Brain microvascular endothelial cell (primary cell): Measurements from ENCODE around the gene SDK2.

Experiments
- DNase-seq: peaks from one replicate; pipeline ENCODE4 v3.0.0-alpha.2; 2020
- H3K27ac ChIP-seq: fragments of 250-450 bp; sonication (Bioruptor Pico); 2 replicates; pipeline ENCODE4 v1.5.1; 2020; ENCODE audit warnings: mild to moderate bottlenecking, moderate library complexity
- H3K27me3 ChIP-seq: fragments of 250-450 bp; sonication (Bioruptor Pico); replicated peaks from 2 replicates; pipeline ENCODE4 v1.5.1; 2020; ENCODE audit warnings: mild to moderate bottlenecking
- H3K36me3 ChIP-seq: fragments of 250-450 bp; sonication (Bioruptor Pico); replicated peaks from 2 replicates; pipeline ENCODE4 v1.5.1; 2020; ENCODE audit warnings: mild to moderate bottlenecking
- H3K4me3 ChIP-seq: 2 replicates; pipeline ENCODE4 v1.5.1; 2011; ENCODE audit warnings: low read depth, mild to moderate bottlenecking, control low read depth, low read length, moderate library complexity
- CTCF ChIP-seq: IDR thresholded peaks from 2 replicates; pipeline ENCODE4 v1.5.1; 2011; ENCODE audit warnings: low read depth, mild to moderate bottlenecking, moderate library complexity, low read length, control low read depth, inconsistent platforms; ENCODE audit errors: missing control alignments
- in situ Hi-C: cut with HindIII; loops from 2 replicates; pipeline ENCODE4 v1.10.0; 2017; ENCODE audit warnings: low sequenced_read_pairs, low pct_ligation_motif_present

Gene SDK2

GRCh38 chr17:73286863-73287296, 357.4 kb downstream of the SDK2 start:
- Histone ChIP-seq H3K27me3 (no peaks in the 10 kb centered on the region), H3K4me3 (no peak overlapping the region), H3K27ac (no peak overlapping the region), H3K36me3 (peaks cover 14% of the 10 kb centered on the region)
- in situ Hi-C loops, result no loop called here
- DNase-seq, result no peak
- TF ChIP-seq CTCF, result no peak

- H3K36me3 ChIP-seq, result peaks cover 14% of the 10 kb centered on the region
Observed at GRCh38 chr17:73285916-73286862, 358.1 kb downstream of the SDK2 start.

GRCh38 chr17:73285603-73285908, 358.7 kb downstream of the SDK2 start:
- DNase-seq, result no peak
- H3K27ac ChIP-seq, result no peak overlapping the region
- no peak for TF ChIP-seq CTCF
- H3K4me3 ChIP-seq, result no peak overlapping the region
- in situ Hi-C loops, result no loop called here
- H3K27me3 ChIP-seq, result no peaks in the 10 kb centered on the region
- H3K36me3 ChIP-seq, result peaks cover 14% of the 10 kb centered on the region

More at GRCh38 chr17:73285916-73286862, 358.1 kb downstream of the SDK2 start:
- no peak overlapping the region for H3K4me3 ChIP-seq
- in situ Hi-C loops, result no loop called here
- no peak for TF ChIP-seq CTCF
- no peaks in the 10 kb centered on the region for H3K27me3 ChIP-seq
- DNase-seq, result no peak
- no peak overlapping the region for H3K27ac ChIP-seq

GRCh38 chr17:73284906-73285602, 359.2 kb downstream of the SDK2 start:
- in situ Hi-C loops, result no loop called here
- Histone ChIP-seq H3K27ac (no peak overlapping the region), H3K27me3 (no peaks in the 10 kb centered on the region), H3K36me3 (peaks cover 14% of the 10 kb centered on the region), H3K4me3 (no peak overlapping the region)
- DNase-seq, result no peak
- TF ChIP-seq CTCF, result no peak
